AG08395 (cell line): ENCODE results near the gene EIF3A.
"Not testable (repeated sequence)": the region's sequence is repeated elsewhere in the genome, so short reads cannot be mapped to it uniquely, and the experiment has no call there.

Source experiments
- DNase-seq: peaks from one replicate; pipeline ENCODE4 v3.0.0; 2012; ENCODE audit warnings: mixed read lengths, low spot score

The EIF3A gene, protein sequence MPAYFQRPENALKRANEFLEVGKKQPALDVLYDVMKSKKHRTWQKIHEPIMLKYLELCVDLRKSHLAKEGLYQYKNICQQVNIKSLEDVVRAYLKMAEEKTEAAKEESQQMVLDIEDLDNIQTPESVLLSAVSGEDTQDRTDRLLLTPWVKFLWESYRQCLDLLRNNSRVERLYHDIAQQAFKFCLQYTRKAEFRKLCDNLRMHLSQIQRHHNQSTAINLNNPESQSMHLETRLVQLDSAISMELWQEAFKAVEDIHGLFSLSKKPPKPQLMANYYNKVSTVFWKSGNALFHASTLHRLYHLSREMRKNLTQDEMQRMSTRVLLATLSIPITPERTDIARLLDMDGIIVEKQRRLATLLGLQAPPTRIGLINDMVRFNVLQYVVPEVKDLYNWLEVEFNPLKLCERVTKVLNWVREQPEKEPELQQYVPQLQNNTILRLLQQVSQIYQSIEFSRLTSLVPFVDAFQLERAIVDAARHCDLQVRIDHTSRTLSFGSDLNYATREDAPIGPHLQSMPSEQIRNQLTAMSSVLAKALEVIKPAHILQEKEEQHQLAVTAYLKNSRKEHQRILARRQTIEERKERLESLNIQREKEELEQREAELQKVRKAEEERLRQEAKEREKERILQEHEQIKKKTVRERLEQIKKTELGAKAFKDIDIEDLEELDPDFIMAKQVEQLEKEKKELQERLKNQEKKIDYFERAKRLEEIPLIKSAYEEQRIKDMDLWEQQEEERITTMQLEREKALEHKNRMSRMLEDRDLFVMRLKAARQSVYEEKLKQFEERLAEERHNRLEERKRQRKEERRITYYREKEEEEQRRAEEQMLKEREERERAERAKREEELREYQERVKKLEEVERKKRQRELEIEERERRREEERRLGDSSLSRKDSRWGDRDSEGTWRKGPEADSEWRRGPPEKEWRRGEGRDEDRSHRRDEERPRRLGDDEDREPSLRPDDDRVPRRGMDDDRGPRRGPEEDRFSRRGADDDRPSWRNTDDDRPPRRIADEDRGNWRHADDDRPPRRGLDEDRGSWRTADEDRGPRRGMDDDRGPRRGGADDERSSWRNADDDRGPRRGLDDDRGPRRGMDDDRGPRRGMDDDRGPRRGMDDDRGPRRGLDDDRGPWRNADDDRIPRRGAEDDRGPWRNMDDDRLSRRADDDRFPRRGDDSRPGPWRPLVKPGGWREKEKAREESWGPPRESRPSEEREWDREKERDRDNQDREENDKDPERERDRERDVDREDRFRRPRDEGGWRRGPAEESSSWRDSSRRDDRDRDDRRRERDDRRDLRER (N-terminal part only)

DNA sequence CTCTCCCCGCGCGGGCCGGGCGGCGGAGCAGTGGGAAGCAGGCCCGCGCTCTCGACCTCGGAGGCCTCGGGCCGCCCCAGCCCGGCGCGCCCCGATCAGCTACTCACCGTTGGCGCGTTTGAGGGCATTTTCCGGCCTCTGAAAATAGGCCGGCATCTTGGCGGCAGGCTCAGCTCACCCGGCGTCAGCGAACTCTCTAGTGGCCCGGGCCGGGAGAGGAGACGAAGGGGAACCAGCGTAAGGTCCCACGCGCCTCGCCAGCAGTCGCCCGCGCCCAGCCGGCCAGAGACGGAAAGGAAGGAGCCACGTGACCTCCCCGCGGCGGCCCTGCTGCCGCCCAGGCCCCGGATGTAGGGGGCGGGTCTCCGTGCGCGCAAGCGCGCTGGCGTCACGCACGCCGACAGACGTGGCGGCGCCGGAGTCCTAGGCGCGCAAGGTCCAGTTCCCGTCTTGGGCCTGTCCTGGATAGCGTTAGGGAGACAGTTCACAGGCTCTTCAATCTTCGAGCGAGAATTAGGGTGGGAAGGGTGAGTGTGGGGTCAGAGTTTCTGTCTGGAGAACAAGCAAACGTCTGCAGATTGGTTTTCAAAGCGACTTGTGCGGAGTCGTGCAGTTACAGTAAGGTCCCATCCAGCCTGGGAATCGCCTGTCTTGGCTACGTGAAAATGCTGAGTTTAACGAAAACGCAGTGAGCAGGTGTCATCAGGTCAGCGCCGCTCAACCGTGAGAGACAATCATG, at the start of gene EIF3A:
EIF3A (minus strand) TSS at position 297 of the 739 bp plus-strand sequence; CDS start at position 156, 141 bp downstream.
- DNase-seq: peak; percentile 98

DNA sequence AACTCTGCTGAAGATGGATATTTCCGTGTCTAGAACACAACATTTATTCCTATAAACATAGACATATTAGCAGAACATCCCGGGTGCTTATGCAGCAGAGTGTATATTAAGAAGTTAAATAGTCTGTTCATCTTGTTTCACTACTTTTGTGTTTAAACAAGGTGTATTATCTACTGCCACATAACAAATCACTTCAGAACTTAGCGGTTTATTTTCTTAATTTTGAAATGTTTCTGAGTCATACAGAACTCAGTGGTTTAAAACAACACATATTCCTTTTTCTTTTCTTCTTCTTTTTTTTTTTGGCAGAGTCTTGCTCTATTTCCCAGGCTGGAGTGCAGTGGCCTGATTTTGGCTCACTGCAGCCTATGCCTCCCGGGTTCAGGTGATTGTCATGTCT, 49.1 kb upstream of the EIF3A start:
- DNase-seq: no peak

DNA sequence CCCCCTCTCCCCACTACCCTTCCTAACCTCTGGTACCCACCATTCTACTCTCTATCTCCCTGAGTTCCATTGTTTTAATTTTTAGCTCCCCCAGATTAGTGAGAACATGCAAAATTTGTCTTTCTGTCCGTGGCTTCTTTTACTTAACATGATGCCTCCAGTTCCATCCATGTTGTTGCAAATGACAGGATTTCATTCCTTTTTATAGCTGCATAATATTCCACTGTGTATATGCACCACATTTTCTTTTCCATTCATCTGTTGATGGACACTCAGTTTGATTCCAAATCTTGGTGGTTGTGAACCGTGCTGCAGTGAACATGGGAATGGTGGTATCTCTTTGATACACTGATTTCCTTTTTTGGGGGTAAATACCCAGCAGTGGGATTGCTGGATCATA, 45.3 kb upstream of the EIF3A start:
- DNase-seq: no peak

DNA sequence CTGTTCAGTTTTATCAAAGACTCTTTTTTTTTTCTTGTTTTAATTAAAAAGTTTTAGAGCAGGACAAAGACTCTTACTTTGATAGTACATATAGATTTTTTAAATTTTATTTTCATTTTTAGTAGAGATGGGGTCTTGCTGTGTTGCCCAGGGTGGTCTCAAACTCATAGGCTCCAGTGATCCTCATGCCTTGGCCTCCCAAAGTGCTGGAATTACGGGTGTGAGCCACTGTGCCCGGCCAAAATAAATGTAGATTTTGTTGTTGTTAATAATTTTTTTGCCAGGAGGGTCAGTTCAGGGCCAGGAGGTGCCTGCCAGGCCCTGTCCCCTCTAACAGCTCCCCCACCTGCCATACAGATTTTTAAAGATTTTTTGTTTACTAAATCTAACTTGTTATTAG, 40.3 kb upstream of the EIF3A start:
- DNase-seq: no peak

DNA sequence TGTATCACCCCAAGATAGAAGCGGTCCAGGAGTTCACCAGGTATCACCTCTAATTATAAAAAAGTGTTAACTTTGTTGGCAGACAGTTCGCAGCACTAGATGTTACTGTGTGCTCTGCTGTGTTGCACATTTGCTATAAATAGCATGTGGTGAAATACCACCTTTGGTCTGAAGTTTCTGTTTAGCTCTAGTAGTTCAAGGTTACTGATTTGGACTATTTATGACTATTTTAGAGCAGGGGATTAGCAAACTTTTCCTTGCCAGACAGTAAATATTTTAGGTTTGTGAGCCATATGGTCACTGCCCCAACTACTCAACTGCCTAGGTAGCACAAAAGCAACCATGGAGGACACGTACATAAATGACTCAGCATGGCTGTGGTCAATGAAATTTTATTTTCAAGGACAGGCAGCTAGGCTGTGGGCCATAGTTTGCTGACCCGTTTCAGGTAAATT, 39.8 kb upstream of the EIF3A start:
- no peak for DNase-seq

DNA sequence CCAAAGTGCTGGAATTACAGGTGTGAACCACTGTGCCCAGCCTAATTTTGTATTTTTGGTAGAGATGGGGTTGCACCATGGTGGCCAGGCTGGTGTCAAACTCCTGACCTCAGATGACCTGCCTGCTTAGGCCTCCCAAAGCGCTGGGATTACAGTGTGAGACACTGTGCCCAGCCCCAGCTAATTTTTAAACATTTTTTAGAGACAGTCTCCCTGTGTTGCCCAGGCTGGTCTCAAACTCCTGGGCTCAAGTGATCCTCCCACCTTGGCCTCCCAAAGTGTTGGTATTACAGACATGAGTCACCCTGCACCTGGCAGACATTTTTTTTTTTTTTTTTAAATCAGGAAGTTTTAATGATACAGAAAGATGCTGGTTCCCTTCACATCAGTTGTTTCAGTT, 38.8 kb upstream of the EIF3A start:
- no peak for DNase-seq

DNA sequence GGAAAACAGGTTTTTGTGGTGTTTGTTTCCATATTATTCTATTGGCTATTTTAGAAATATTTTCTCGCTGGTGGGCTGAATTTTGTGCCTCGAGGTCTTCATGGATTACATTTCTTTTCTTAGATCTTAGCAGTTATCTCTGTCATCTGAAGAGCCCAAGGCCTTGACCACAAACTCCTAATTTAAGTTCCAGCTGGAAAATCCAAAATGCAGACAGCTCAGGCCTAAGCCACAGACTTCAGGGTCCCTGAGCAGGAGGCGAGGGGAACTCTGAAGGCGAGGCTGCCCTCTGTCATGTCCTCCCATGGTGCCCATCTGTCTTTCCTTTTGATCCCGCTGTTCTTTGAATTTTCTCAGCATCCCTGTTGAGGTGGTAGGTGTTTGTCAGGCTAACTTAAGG, 37.6 kb upstream of the EIF3A start:
- no peak for DNase-seq

DNA sequence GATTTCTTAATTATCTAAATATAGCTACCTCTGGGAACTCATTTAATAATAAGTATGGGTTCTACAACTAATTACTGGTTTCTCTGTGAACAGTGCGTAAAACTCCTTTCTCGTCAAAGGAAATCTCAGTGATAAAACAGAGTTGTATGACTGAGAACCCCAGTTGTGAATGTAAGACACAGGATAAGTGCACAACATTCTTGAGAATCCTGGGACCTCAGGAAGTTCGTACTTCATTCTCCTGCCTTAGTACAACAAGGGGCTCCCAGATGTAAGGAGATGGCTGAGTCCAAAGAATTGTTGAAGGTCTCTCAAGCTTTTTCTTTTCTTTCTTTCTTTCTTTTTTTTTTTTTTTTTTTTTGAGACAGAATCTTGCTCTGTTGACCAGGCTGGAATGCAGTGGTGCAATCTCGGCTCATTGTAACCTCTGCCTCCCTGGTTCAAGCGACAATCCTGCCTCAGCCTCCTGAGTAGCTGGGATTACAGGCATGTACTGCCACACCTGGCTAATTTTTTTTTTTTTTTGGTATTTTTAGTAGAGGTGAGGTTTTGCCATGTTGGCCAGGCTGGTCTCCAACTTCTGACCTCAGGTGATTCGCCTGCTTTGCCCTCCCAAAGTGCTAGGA, 35.8 kb upstream of the EIF3A start:
- DNase-seq: no peak

DNA sequence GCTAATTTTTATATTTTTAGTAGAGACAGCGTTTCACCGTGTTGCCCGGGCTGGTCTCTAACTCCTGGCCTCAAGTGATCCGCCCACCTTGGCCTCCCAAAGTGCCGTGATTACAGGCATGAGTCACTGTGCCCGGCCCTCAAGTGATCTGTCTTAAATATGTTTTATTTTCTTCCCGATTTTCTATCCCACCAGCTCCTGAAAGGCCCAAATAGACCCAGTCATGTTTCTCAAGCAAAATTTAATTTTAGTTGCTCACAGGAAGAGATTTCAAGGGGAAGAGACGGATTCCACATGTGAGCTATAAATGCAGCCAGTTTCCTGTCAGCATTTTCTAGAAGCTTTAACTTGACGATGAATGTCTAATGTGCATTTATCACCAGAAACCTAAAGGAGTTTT, 35.3 kb upstream of the EIF3A start:
- DNase-seq: no peak

DNA sequence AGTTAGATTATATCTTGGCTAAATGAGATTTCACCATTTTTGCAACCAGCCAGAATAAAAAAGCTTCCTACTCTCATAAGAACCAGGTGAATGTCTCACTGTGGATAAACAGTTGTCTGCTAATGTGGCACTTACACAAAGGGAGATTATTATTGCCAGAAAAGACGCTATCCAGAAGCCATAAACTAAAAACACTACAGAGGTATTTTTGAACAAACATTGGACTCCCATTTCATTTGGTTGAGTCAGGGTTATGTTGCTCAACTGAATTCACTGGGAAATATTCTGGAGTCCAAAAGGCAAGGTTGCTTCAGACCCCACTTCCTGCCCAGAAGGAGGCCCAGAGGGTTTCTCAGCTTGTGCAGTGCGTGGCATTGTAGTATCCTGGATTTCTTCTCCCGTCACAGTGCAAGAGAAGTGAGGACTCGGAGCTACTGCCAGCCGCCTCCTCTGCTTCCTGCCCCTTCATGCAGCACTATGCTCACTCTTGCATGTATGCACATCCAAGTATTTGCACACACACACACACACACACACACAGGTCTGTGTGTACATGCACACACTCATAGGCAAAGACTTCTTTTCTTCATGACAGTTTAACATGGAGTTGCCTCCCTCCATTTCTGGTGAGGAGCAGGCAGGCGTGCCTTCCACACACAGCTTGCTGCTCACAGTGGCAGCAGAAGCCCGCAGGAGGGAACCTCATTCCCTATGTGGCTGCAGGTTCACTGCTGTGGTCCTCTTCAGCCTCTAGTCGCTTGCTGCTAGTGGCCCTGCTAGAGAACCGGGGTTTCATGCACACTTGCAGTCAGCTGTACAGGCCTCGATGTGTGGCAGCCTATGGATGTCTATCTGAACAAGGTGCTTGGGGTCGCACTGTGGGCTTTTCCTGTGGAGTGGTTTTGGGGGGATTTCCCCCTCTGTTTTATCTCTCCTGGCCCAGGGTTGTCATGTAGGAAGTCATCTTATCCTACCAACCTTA, 33.4 kb upstream of the EIF3A start:
- DNase-seq: peak; percentile 85

DNA sequence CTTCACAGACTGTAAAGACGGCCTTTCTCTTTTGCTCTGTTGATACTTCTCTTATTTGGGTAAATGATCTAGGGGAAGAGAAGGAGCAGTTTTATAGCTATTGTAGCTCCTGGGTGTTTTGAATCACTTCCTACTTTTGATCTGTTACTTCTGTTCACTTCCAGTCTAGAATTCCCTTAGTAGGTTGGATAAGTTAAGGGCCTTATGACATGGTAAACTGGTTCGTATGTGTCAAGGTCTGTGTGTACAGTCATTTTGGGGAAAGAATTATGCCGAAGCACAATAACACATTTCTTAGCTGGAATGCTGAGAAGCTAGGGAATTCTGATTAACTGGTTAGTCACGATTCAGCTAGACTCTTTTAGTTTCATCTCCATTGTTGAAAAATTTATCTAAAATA, 31.4 kb upstream of the EIF3A start:
- DNase-seq: peak; percentile 49

DNA sequence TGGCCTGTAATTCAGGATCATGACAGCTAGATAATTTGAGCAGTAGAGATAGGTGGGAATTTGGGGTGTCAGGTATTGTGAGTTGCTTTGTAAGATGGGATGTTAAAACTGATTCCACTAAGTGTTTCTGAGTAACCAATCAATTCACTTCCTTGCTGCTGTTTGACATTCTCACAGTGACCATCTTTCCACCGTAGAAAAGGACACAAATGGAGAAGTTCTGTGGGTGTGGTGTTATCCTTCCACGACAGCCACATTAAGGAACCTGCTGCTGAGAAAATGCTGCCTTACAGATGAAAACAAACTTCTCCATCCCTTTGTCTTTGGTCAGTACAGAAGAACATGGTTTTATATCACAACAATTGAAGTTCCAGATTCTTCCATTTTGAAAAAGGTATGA, 27.2 kb upstream of the EIF3A start:
- DNase-seq: not testable (repeated sequence)

DNA sequence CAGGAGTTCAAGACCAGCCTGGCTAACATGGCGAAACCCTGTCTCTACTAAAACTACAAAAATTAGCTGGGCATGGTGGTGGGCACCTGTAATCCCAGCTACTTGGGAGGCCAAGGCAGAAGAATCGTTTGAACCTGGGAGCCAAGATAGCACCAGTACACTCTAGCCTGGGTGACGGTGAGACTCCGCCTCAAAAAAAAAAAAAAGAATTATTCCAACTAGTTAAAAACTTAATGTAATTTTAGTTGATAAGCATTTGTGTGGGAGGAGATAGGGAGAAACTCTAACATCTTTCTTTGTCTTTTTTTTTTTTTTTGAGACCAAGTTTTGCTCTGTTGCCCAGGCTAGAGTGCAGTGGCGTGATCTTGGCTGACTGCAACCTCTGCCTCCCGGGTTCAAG, 26.5 kb upstream of the EIF3A start:
- DNase-seq: not testable (repeated sequence)

DNA sequence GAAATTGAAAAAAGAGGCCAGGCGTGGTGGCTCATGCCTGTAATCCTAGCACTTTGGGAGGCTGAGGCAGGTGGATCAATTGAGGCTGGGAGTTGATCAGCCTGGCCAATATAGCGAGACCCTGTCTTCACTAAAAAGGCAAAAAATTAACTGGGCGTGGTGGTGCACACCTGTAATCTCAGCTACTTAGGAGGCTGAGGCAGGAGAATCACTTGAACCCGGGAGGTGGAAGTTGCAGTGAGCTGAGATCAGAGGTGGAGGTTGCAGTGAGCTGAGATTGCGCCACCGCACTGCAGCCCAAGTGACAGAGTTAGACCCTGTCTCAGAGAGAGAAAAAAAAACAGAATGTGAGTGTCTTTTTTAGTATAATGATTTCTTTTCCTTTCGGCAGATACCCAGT, 25.3 kb upstream of the EIF3A start:
- not testable (repeated sequence) for DNase-seq

DNA sequence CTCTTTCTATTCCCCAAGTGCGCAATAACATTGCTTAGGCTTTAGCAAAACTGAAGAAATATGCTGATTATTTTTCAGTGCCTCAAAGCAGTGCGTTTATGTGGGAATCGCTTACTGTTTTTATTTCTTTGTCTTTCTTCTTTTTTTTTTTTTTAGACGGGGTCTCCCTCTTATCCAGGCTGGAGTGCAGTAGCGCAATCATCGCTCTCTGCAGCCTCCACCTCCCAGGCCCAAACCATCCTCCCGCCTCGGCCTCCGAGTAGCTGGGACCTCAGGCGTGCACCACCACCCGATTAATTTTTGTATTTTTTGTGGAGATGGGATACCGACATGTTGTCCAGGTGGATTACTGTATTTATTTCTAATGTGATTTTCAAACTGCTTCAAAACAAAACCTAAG, 24.5 kb upstream of the EIF3A start:
- no peak for DNase-seq

DNA sequence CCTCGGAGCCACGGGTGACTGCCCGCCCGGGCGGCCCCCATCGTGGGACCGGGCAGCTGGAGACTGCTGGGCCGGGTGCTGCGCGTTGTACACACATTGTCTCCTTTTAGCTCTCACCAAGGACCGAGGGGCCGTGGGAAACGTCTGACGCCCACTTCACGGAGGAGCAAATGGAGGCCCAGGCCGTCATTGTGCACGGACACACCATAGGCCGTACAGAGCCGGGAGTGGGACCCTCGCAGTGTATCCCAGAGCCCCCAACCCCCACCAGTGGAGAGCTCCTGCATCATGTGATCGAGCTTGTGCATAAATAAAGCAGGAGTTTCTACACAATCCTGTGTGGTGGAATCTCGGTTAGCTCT, 24.0 kb upstream of the EIF3A start:
- DNase-seq: no peak

DNA sequence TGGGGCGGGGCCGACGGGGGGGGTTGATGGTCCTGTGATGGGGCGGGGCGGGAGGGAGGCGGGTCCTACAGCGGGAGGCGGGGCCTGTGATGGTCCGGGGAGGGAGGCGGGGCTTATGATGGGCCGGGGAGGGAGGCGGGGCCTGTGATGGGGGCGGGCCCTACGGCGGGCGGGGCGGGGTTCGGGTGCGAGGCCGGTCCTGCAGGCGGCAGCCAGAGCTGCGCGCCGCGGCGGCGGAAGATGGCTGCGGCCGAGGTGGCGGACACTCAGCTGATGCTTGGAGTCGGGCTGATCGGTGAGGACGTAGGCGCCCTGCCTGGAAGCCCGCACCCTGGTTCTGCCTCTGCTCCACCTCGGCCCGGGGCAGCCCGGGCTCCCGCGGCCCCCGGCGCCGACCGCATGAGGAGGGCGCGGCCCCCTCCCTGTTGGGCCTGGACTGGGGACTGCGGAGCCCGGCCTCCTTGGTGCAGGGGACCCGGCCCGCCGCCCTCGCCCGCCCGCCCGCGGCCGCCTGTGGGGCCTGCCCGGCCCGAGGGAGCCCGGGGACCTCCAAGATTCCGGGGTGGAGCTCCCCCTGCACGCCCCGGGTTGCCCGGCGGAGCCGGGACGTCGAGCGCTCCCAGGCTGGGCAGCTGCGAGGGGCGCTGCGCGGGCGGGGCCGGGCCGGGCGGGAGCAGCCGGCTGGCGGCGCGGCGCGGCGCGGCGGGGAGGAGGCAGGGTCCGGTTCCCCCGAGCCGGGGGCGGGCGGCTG, 23.5 kb upstream of the EIF3A start, which contains the start of gene DENND10:
DENND10 (plus strand) TSS at position 211 of the 751 bp plus-strand sequence; CDS start at position 241, 30 bp downstream.
- peak; percentile 99 for DNase-seq

DNA sequence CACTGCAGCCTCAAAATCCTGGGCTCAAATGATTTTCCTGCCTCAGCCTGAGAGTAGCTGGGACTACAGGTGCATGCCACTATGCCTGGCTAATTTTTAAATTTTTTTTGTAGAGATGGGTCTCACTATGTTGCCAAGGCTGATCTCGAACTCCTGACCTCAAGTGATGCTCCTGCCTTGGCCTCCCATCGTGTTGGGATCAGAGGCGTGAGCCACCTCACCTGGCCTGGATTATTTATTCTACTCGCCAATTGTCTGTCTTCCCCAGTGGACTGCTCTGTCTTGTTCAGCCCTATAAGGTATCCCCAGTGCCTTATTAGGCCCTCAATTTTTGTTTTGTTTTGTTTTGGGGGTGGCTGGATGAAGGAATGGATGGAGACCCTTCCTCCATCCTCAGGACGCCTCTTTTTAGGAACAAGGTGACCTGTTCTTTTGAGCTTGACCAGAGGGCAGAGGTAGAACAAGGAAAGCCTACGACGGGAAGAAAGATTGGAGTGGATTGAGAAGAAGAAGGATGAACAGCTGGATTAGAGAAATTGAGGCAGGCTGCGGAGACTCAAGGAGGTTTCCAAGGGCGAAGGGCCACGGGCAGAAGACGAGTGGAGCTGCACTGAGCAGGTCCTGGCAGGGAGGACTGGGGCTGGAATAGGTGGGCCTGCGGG, 22.8 kb upstream of the EIF3A start:
- DNase-seq: no peak
